GM19240 (cell line): ENCODE measurements around the gene CACNB1.
"Not testable (repeated sequence)": the region's sequence is repeated elsewhere in the genome, so short reads cannot be mapped to it uniquely, and the experiment has no call there.

Experiments
- DNase-seq: peaks from one replicate; pipeline ENCODE4 v3.0.0; 2011; ENCODE audit warnings: low spot score; ENCODE audit not compliant: insufficient read length

CACNB1 gene

GRCh38 chr17:39151943-39152818 is 45.3 kb downstream of the CACNB1 start:
- no peak for DNase-seq

- DNase-seq, result no peak
Measured at GRCh38 chr17:39151150-39151942, 46.1 kb downstream of the CACNB1 start, which contains the start of gene PLXDC1. Gene PLXDC1 (minus strand): TSS chr17:39151637. CDS start chr17:39151437, 200 bp downstream.

GRCh38 chr17:39150795-39151149 is 46.7 kb downstream of the CACNB1 start:
- DNase-seq, result no peak

- DNase-seq, result no peak
Measured at GRCh38 chr17:39150104-39150634, 47.3 kb downstream of the CACNB1 start.

GRCh38 chr17:39147221-39148185 is 50.0 kb downstream of the CACNB1 start:
- DNase-seq, result no peak

- no peak for DNase-seq
Measured at GRCh38 chr17:39146273-39146672, 51.2 kb downstream of the CACNB1 start.

GRCh38 chr17:39145143-39145542 is 52.3 kb downstream of the CACNB1 start:
- DNase-seq, result no peak

- DNase-seq, result no peak
Measured at GRCh38 chr17:39144416-39144840, 53.0 kb downstream of the CACNB1 start.

- no peak for DNase-seq
Measured at GRCh38 chr17:39143552-39144093, 53.8 kb downstream of the CACNB1 start.

- DNase-seq, result no peak
Measured at GRCh38 chr17:39141915-39142664, 55.4 kb downstream of the CACNB1 start.

GRCh38 chr17:39141294-39141693 is 56.2 kb downstream of the CACNB1 start:
- DNase-seq, result no peak

GRCh38 chr17:39139561-39139960 is 57.9 kb downstream of the CACNB1 start:
- DNase-seq, result no peak

- no peak for DNase-seq
Measured at GRCh38 chr17:39139161-39139511, 58.3 kb downstream of the CACNB1 start.

GRCh38 chr17:39138431-39139160 is 58.9 kb downstream of the CACNB1 start:
- no peak for DNase-seq

GRCh38 chr17:39134878-39135277 is 62.6 kb downstream of the CACNB1 start:
- no peak for DNase-seq

- DNase-seq, result no peak
Measured at GRCh38 chr17:39132192-39132610, 65.3 kb downstream of the CACNB1 start.

GRCh38 chr17:39131616-39132015 is 65.9 kb downstream of the CACNB1 start:
- DNase-seq, result no peak

GRCh38 chr17:39130205-39130604 is 67.3 kb downstream of the CACNB1 start:
- DNase-seq, result no peak

- not testable (repeated sequence) for DNase-seq
Measured at GRCh38 chr17:39129544-39129943, 67.9 kb downstream of the CACNB1 start.
